Transverse colon (tissue), 4 donors: ENCODE data around the gene TMEM222. TPM values are rescaled to one million over a fixed set of nuclear protein-coding genes. Genes with fewer than 3 reads are reported as not detected.
A peak's percentile ranks its signal among the peaks of the same experiment; 100 is the strongest.

ENCODE experiments used
- DNase-seq: peaks from one replicate; pipeline ENCODE4 v3.0.0-alpha.2; 2019
- H3K27ac ChIP-seq, 4 donors: fragments of 200-600 bp; sonication (generic); 2 replicates each; pipeline ENCODE4 v1.5.1; 2016 to 2018; ENCODE audit warnings: inconsistent platforms in 4 of 4
- H3K27me3 ChIP-seq: fragments of 200-600 bp; sonication (generic); 2 replicates; pipeline ENCODE4 v1.5.1; 2017; ENCODE audit warnings: inconsistent platforms
- H3K36me3 ChIP-seq, 4 donors: fragments of 200-600 bp; sonication (generic); 2 replicates each; pipeline ENCODE4 v1.5.1; 2017 to 2019; ENCODE audit warnings: inconsistent platforms in 4 of 4
- H3K4me1 ChIP-seq, 4 donors: fragments of 200-600 bp; sonication (generic); 2 replicates each; pipeline ENCODE4 v1.5.1; 2017 to 2020; ENCODE audit warnings: inconsistent platforms in 4 of 4
- H3K4me3 ChIP-seq, 4 donors: fragments of 200-600 bp; sonication (generic); 1 replicate in 1 of 4; 2 replicates in 3 of 4; pipeline versions ENCODE4 v1.5.1 to v1.6.1; 2017 to 2019; ENCODE audit warnings: inconsistent platforms in 4 of 4
- H3K9me3 ChIP-seq, 2 donors: fragments of 200-600 bp; sonication (generic); 2 replicates each; pipeline ENCODE4 v1.5.1; 2017 to 2019; ENCODE audit warnings: inconsistent platforms in 2 of 2
- CTCF ChIP-seq, 5 experiments: fragments of 200-600 bp in 3 of 5; fragments of 450-650 bp in 2 of 5; sonication (generic) in 3 of 5; IDR thresholded peaks; 1 replicate in 2 of 5; 2 replicates in 3 of 5; pipeline ENCODE4 v1.5.1; 2016 to 2017; ENCODE audit warnings: antibody characterized with exemption in 5 of 5, inconsistent platforms in 3 of 5, mild to moderate bottlenecking in 2 of 5, moderate library complexity in 1 of 5
- EP300 ChIP-seq: sonication (generic); formaldehyde crosslinking; IDR thresholded peaks from one replicate; pipeline ENCODE4 v1.6.1; 2017; ENCODE audit warnings: antibody characterized with exemption, low read depth
- POLR2A ChIP-seq: fragments of 450-650 bp; IDR thresholded peaks from one replicate; pipeline ENCODE4 v1.6.1; 2016; ENCODE audit warnings: antibody characterized with exemption, mild to moderate bottlenecking, moderate library complexity
- POLR2AphosphoS5 ChIP-seq, 3 donors: sonication (generic); formaldehyde crosslinking; IDR thresholded peaks; one replicate each; pipeline ENCODE4 v1.6.1; 2016; ENCODE audit warnings: antibody characterized with exemption in 3 of 3
- WGBS, 2 donors: methylation state at CpG; one replicate each; pipeline ENCODE4 v1.1.5; 2018; ENCODE audit warnings: low coverage in 1 of 2; 5-methylcytosine and 5-hydroxymethylcytosine counted together
- in situ Hi-C, 4 donors: fragments of 200-750 bp; cut with MboI; loops; one replicate each; pipeline versions ENCODE4 v1.15.0 to v1.15.1; 2017; ENCODE audit warnings: low sequenced_read_pairs in 3 of 4, low pct_ligation_motif_present in 1 of 4, low pct_unique_long_range_greater_than_20kb in 1 of 4
- intact Hi-C: fragments of 100-400 bp; cut with DNase I; formaldehyde crosslinking; loops from one replicate; pipeline ENCODE4 v1.15.1; 2023; ENCODE audit warnings: low total_unique reads
- total RNA-seq, 4 donors: library from RNA; depleted of rRNA; stranded (reverse); fragments of >200 nt; gene quantifications; one replicate each; pipeline ENCODE4 v1.1.0, GENCODE V29; 2016

Gene TMEM222
- total RNA-seq, 4 donors from 2014 or later, result 14.6 to 41.0 (median 22.3) TPM

GRCh38 chr1:27316860-27317259 lies 5.1 kb upstream of the TMEM222 start:
- Histone ChIP-seq H3K9me3 (no peaks in the 10 kb centered on the region), H3K4me3 (no peak overlapping the region), H3K36me3 (no peaks in the 10 kb centered on the region), H3K4me1 (peaks cover 0 to 5% (median 3%) of the 10 kb centered on the region in 4 donors), H3K27me3 (peaks cover 8% of the 10 kb centered on the region), H3K27ac (no peak overlapping the region)
- TF ChIP-seq EP300 (no peak), POLR2AphosphoS5 (IDR thresholded peaks at IDR 0.05) (no peak), CTCF (IDR thresholded peaks at IDR 0.05) (no peak), POLR2A (no peak)
- 75% methylated on average over 5 of the region's 5 CpGs; no CpG with 5 or more reads in 1 of the 2 donors for WGBS, 2 donors
- in situ Hi-C loops (no loop called here), intact Hi-C loops (no loop called here)
- DNase-seq, result no peak

GRCh38 chr1:27318136-27318535 lies 3.8 kb upstream of the TMEM222 start:
- WGBS, 2 donors, result 20 to 27% methylated on average over 1 to 4 of the region's 4 CpGs
- intact Hi-C loops (no loop called here), in situ Hi-C loops (no loop called here)
- DNase-seq, result no peak
- H3K9me3 ChIP-seq, result no peaks in the 10 kb centered on the region
- peaks cover 2 to 13% (median 7%) of the 10 kb centered on the region in 4 donors for H3K4me1 ChIP-seq
- no peak overlapping the region for H3K27ac ChIP-seq
- H3K27me3 ChIP-seq, result peaks cover 8% of the 10 kb centered on the region
- no peak overlapping the region for H3K4me3 ChIP-seq
- no peak for TF ChIP-seq POLR2A
- TF ChIP-seq CTCF (IDR thresholded peaks at IDR 0.05), result no peak
- TF ChIP-seq EP300, result no peak
- TF ChIP-seq POLR2AphosphoS5 (IDR thresholded peaks at IDR 0.05), result no peak
- no peaks in the 10 kb centered on the region for H3K36me3 ChIP-seq

- no peak overlapping the region for H3K27ac ChIP-seq
- H3K27me3 ChIP-seq, result peaks cover 8% of the 10 kb centered on the region
- 75% methylated on average over 1 of the region's 1 CpG; no CpG with 5 or more reads in 1 of the 2 donors for WGBS, 2 donors
- TF ChIP-seq CTCF (IDR thresholded peaks at IDR 0.05) (no peak), POLR2A (no peak), EP300 (no peak)
- no peak for DNase-seq
- intact Hi-C loops, result no loop called here
- in situ Hi-C loops, result no loop called here
- H3K4me1 ChIP-seq, result peaks cover 7 to 18% (median 12%) of the 10 kb centered on the region in 4 donors
- H3K4me3 ChIP-seq, result no peak overlapping the region
- no peaks in the 10 kb centered on the region for H3K36me3 ChIP-seq
- no peaks in the 10 kb centered on the region for H3K9me3 ChIP-seq
These were observed 3.4 kb upstream of the TMEM222 start for GRCh38 chr1:27318596-27318995.

- no peak for DNase-seq
- H3K27me3 ChIP-seq, result peaks cover 8% of the 10 kb centered on the region
- intact Hi-C loops, result loop anchor here (10.0 kb wide), 1 partner anchor 282 kb away; the partner anchor contains the start of gene AHDC1
- WGBS, 2 donors, result 10% methylated on average over 10 of the region's 10 CpGs; no CpG with 5 or more reads in 1 of the 2 donors
- TF ChIP-seq CTCF (IDR thresholded peaks at IDR 0.05), result no peak
- no peak for TF ChIP-seq EP300
- no peak for TF ChIP-seq POLR2AphosphoS5 (IDR thresholded peaks at IDR 0.05)
- peak; percentile 9 for TF ChIP-seq POLR2A
- H3K9me3 ChIP-seq, result no peaks in the 10 kb centered on the region
- H3K36me3 ChIP-seq, result no peaks in the 10 kb centered on the region
- peak overlapping the region; percentile 89 to 96 (median 90) for H3K27ac ChIP-seq
- H3K4me3 ChIP-seq, result peak overlapping the region; percentile 74 to 90 (median 82)
- in situ Hi-C loops, result no loop called here
- peaks cover 13 to 34% (median 18%) of the 10 kb centered on the region in 4 donors for H3K4me1 ChIP-seq
These were observed 742 bp downstream of the TMEM222 start for GRCh38 chr1:27322569-27323240.
